Stimulated activated CD4-positive, alpha-beta T cell treated with anti-CD3 and anti-CD28 coated beads, TNF-alpha, amount 100 ng/mL, for 1 hour (primary cell): ENCODE results near the gene COL15A1.

Experiments
- DNase-seq, 3 donors: peaks; one replicate each; pipeline ENCODE4 v3.0.0-alpha.2; 2020; ENCODE audit warnings: low read depth in 3 of 3, low spot score in 1 of 3

Gene COL15A1

DNA sequence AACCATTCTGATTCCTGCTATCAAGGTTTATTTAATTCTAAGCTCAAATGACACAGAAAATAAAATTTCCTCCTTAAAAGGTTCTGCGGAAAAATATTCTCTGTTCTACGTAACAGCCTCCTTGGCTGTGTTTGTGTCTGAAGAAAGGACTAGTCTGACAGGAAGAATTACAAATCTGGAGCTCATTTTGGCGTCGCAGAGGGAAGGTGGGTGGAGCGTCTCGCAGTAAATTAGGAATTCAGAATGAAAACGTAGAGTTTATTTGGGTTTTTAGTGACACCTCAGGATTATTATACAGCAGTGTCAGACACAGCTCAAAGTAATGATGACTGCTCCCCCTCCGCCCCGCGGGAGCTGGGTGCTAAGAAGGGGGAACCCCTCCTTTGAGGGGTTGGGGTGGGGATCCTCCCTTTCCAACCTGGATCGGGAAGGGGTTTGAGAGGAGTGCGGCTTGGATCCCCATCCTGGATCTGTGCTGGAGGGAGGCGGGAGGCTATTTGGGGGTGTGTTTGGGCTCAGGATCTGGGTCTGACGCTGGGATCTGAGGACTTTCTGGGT, 160.3 kb downstream of the COL15A1 start:
- no peak for DNase-seq

DNA sequence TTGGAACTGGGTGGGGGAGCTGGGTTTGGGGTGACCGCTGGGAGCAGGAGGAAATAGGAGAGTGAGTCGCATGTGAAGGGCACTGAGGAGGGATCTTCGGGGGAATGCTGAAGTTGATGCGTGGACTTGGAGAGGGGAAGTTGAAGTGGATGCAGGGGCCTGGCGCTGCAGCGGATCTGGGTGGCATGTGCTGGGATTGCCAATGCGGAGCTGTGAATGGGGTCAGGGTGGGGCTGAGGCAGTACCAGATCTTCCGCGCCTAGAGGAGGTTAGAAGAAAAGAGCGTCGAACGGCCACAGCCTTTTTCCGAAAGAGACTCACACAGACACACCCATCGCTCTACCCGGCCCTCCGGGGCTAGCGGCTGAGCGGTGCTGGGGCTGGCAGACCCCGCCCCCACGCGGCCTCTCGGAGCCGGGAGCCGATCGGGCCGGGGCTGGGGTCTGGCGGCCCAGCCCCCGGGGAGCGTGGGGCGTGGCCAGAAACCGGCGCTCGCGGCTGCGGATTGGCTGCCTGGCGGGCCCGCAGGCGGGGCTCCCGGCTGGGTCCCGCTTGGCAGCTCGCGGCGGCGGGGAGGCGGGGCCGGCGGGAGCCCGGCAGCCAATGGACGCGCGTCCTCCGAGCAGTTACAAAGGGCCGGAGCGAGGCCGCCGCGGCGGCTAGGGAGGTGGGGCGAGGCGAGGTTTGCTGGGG, 160.9 kb downstream of the COL15A1 start, which contains the start of gene TGFBR1:
TGFBR1 (plus strand) TSS at position 655 of the 693 bp plus-strand sequence. CDS start 93 bp downstream, outside the sequence.
- DNase-seq: peak; percentile 75 to 89 (median 88)

DNA sequence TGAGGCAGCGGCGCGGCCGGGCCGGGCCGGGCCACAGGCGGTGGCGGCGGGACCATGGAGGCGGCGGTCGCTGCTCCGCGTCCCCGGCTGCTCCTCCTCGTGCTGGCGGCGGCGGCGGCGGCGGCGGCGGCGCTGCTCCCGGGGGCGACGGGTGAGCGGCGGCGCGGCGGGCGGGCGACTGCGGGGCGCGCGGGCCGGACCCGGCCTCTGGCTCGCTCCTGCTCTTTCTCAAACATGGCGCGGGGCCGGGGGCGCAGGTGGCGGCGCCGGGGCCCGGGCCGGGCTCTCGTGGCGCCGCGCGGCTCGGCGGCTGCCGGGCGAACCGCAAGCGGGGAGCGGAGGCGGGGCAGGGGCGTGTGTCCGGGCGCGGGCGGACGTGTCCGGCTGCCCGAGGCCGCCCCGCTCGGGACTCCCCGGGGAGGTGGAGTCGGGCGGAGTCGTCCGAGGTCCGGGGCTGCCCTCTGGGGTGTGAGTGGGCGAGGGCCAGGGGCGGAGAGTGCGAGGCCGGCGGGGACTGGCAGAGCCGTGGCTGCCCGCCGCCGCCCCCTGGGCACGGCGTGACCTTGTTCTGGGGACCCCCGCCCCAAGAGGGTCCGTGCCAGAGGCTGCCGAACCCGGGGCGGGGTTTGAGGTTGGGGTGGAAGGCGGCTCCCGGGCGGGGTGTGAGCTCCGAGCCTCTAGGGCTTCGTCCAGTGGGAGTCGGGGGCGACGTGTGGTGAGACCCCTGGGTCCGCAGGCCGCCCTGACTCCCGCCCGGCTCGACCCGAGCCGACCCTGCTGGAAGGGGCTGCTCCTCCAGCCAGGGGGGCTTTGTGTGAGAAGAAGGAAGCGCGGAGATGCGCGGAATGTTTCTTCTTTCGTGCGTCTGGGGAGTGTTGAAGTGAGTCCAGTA, 161.7 kb downstream of the COL15A1 start:
- DNase-seq: no peak

DNA sequence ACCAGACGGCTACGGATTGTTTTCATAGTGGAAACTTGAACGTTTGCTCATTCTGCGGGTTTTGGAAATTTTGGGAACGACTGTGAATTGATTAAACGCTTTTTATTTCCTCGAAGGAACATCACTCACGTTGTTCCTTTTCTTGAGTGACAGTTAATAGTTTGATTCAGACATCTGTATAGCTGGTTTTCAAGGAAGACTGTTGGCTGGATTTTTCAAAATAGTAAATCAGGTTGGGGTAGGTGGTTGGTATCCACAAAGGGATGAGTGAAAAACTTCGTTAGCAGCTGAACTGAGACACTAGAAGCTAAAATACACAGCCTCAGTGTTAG, 162.3 kb downstream of the COL15A1 start:
- no peak for DNase-seq

DNA sequence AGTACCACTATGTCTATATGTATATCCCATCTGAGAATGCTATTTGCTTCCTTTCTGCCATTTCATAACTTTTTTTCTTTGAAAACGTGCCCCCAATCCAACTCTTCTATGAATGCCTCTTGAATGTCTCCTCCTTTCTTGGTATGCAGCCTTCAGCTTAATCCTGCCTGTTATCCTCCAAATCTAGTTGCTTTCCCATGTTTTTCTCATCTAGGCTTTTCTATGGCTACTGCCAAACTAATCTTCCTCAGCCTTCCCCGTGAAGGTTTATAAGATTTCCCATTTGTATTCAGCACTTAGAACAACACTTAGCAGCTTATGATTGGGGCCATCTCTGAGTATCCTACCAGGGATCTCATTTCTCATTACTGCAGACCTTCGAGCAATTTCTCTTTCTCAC, 163.7 kb downstream of the COL15A1 start:
- no peak for DNase-seq

DNA sequence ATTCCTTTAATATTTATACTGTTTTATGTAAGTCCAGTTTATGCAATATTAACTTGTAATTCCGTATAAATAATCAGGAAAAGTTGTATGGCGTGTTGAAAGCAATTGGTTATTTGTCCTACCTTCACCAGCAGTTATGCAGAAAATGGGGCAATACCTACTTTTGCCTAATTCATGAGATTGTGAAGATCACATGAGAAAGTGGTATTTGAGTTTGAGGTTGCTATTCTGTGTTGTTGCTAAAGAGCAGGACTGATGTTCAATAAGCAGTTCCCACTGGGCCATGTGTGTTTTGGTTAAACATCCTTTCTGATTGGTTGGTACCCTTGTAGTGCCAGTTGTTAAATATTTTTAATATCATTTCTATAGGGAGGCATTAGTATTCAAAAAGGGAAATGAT, 164.4 kb downstream of the COL15A1 start:
- no peak for DNase-seq

DNA sequence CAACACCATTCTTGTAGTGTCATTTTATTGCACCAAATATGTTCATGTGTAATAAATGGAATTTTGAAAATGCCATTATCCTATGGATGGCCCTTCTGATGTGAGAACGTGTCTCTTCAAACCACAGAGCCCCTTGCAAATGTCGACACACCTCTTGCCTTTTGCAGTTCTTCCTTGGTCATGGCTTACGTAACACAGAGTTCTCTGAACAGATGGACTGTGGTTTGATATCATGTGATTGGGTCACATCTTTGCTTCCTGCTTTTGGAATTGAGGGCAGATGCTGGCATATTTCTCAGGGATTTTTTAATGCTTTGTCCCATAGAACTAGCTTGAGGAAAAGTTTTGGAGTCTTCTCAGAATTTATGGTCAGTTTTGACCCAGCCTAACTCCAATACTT, 165.8 kb downstream of the COL15A1 start:
- DNase-seq: no peak

DNA sequence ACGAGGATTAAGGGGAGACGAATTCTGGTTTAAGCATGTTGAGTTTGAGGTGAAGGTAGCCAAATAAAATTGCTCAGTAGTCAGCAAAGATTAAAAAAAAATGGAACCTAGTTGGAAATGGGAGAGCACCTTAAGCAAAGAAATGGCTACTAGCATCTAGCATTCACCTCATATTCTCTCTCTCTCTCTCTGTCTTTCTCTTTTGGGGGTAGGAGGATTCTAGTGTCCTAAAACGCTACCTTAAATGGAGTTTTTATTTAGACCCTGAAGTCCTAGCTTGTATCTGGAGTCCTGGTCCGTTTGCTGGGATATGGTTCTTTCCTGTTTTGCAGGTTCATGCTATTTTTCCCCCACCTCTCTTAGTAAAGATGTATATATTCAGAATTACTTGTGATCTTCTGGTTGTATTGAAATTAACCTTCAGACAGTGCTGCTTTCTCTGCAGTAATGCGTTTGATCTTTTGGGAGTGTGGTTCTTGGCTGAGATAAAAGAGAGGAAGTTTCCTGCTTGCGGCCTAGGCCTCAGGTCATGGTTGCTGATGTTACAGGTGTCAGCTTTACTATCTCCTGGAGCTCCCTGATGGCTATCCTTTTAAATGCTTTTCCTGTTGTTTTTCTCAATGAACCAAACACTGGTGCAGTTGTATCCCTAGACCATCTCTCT, 169.2 kb downstream of the COL15A1 start:
- no peak for DNase-seq

DNA sequence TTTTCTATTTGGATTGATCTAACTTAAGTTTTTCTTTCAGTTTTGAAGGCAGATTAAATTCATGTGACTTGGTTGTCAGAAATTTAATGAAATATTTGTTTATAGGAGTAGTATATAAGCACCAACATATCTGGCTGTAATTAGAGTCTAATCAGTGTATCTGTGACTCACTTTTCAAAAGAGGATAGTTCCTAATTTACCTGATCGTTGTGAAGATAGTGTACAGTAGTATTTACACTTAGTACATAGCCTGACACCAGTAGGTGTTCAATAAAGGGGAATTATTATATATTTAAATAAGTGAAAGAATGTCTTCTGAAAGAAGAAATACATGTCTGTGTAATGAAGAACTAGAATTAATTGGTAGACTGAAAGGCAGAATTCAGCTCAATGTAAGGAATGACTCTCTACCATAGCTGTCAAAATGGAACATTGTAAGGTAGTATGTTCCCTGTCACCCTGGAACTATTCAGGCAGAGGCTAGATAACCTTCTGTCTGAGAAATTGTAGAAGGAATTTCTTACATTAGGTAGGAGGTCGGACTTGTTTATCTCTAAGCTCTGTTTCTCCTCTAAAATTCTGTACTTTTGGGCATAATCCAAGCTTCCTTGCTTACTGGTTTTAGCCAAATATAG, 169.8 kb downstream of the COL15A1 start:
- no peak for DNase-seq

DNA sequence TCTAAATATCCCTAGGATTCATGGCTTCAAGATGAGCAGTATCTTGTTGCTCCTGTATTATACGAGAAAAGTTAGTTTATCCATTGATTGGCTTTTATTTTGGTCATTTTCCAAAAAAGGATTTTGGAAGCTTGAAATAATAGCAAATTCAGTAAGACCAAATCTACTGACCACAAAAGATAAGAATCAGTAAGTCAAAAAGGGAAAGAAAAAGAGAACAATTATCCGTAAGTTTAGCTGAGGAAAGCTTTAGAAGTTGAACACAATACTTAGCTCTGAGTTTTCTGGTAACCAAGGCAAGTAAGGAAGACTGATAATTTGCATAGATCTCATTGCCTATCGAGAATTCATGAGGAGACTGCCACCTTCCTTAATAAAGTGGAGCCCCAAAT, 170.3 kb downstream of the COL15A1 start:
- no peak for DNase-seq

DNA sequence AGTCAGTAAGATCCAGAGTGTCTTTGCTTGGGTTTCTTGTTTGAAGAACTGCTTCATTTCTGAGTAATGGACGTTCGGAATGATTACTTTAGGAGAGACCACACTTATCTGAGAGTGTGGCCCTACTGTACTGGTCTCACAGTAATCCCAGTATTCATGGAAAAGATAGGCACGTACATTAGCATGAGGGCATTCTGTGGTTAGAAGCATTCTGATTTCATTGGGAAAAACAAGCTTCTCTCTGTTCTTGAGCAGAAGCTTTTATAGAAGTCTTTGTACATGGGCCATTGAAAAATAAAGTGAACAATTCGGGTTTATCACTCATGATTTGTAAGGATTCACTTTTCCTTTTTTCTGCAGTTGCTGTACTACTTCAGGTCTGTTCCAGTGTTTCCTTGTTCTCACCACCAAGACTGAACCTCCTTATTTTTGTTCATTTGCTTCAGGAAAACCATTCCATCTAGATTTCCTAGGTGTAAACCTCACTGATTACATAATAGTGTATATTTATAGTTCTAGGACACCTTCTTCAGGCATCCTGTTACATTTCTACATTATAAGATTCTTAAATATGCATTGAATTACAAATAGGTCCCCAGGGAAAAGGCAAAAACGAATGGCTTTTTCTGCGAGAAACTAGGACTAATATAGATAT, 171.3 kb downstream of the COL15A1 start:
- no peak for DNase-seq

DNA sequence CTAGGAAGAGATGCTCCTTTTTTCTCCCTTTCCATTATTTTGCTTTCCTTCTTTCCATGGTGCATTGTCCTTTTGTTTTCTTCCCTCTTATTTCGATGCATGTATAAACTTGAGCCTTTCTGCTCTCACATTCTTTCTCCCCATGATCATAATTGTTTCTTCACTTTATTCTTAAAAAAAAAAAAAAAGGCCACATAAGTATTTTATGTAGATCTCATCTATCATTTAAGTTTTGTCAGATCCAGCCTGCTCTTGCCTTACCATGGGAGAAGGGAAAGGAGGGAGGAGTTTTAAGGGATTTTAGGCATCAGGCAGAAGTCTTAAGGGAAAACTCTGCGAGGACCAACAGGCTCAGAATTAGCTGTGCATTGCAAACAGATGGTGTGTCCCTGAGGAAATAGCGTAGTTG, 172.3 kb downstream of the COL15A1 start:
- DNase-seq: no peak

DNA sequence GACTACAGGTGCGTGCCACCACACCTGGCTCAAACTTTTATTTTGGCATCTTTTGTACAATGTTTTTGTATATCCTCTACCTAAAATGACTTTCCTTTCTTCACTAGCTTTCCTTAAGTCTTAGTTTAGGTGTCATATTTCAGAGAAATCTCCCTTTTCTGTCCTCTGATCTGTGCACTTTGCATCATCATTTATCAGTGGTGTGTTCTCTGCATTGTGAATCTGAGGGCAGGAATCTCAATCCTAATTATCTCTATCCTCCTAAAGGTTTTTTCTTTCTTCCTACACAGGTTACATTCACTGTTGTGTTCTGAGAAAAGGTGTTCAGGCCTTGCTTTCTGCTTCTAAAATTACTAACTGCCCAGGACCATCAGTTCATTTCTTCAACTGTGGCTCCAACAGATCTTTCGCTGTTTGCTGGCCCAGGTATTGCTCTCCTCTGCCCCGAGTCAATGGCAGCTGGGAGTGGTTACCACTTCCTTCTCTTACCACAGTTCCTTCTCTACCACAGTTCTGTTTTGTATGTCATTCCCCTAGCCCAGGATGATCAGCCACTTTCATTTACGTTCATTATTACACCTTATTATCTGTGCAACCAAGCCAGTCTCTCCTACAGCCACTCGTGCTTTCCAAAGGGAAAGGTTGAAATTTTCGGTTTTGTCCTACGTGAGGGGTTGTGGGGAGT, 175.2 kb downstream of the COL15A1 start:
- no peak for DNase-seq

DNA sequence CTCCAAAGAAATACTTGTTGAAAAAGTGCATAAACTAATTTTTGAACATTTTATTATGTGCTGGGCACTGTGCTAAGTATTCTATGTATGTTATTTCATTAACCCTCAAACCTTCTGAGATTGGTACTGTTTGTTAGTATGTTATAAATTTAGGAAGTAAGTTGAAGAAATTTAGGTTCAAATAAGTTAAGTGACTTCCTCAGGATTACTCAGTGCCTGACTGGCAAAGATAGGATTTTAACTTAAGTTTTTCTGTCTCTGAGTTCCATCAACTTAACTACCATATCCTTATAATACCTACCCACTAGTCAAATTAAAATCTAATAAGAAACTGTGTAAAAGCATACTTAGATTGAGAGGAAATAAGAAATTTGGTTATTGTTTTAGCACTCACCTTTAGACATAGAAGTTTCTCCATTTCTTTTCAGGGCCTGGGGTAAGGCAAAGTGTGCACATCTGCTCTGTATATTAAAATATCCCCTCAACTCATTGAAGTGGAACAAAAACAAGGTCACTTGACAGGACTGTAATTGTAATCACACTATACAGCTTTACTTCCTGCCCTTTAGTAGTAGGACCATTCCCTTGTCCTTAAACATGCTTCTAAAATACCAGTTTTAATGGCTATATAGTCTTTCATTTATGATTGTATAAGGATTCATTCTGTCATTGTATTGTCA, 176.4 kb downstream of the COL15A1 start:
- no peak for DNase-seq
